ENCODE measurements around the gene HOMER1.

DNA sequence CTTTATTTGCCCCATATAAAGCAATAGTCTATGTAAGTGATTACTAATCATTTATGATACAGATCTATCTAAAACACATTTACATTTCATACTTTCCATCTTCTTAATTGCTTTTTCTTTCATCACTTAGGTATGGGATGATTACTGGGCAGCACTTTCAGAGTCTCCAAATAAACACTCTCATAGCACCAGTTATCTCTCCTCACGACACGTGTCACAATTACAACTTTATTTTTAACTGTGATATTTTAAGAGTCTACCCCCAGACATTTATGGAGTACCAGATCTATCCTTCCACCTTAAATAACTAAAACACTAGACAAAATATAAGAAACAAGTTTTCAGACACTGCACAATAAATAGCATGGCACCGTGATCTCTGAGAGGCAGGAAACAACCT, 32.9 kb downstream of the HOMER1 start:
- TF ChIP-seq CTCF (conservative IDR thresholded peaks at IDR 0.05): no peak
- TF ChIP-seq ZFX (IDR thresholded peaks at IDR 0.05): no peak

All from C4-2B (cell line).